PC-9 (cell line): ENCODE results near the gene ANKLE2. TPM values are rescaled to one million over a fixed set of nuclear protein-coding genes. Genes with fewer than 3 reads are reported as not detected.
"Not testable (repeated sequence)": the region's sequence is repeated elsewhere in the genome, so short reads cannot be mapped to it uniquely, and the experiment has no call there.

Source experiments
- BruUV-seq: library from RNA; stranded (reverse); fragments of 400-500 nt; replicated peaks from 2 replicates; lab custom pipeline; 2021; lab: Mats Ljungman, UMichigan
- CTCF ChIA-PET: fragments of 300-600 bp; sonication (Branson Sonifier 250); formaldehyde crosslinking; loops from one replicate; lab custom pipeline; 2022; ENCODE audit warnings: antibody characterized with exemption; lab: Charles Lee
- POLR2A ChIA-PET: fragments of 300-600 bp; sonication (Branson Sonifier 250); formaldehyde crosslinking; loops from one replicate; lab custom pipeline; 2022; ENCODE audit warnings: antibody characterized with exemption; ENCODE audit not compliant: unreplicated experiment; lab: Charles Lee
- DNase-seq, 2 experiments: peaks; one replicate each; pipeline versions ENCODE4 v3.0.0 to v3.0.0-alpha.2; 2015 to 2022; ENCODE audit warnings: mixed read lengths in 1 of 2
- H2AFZ ChIP-seq: fragments of 200-600 bp; sonication (generic); 2 replicates; pipeline ENCODE4 v1.8.1; 2017; ENCODE audit warnings: antibody characterized with exemption
- H3F3A ChIP-seq: fragments of 200-600 bp; sonication (generic); 2 replicates; pipeline ENCODE4 v1.8.1; 2017; ENCODE audit warnings: antibody characterized with exemption, mild to moderate bottlenecking, low read depth; ENCODE audit not compliant: insufficient read depth
- H3K27ac ChIP-seq: fragments of 200-600 bp; sonication (generic); 2 replicates; pipeline ENCODE4 v1.6.1; 2016; ENCODE audit warnings: mixed run types
- H3K27me3 ChIP-seq: fragments of 200-600 bp; sonication (generic); 2 replicates; pipeline ENCODE4 v1.6.1; 2016; ENCODE audit warnings: low read depth, mixed run types; ENCODE audit not compliant: insufficient read depth
- H3K36me3 ChIP-seq: fragments of 200-600 bp; sonication (generic); 2 replicates; pipeline ENCODE4 v1.6.1; 2016; ENCODE audit warnings: low read depth, mixed run types
- H3K4me1 ChIP-seq: fragments of 200-600 bp; sonication (generic); replicated peaks from 2 replicates; pipeline ENCODE4 v1.6.1; 2016; ENCODE audit warnings: mixed run types; ENCODE audit not compliant: insufficient read depth
- H3K4me2 ChIP-seq: fragments of 200-600 bp; sonication (generic); 2 replicates; pipeline ENCODE4 v1.6.1; 2017; ENCODE audit warnings: mixed run types
- H3K4me3 ChIP-seq: fragments of 200-600 bp; sonication (generic); 2 replicates; pipeline ENCODE4 v1.6.1; 2016; ENCODE audit warnings: mixed run types
- H3K79me2 ChIP-seq: fragments of 200-600 bp; sonication (generic); 2 replicates; pipeline ENCODE4 v1.6.1; 2017; ENCODE audit warnings: low read depth, mixed run types
- H3K9me2 ChIP-seq: fragments of 200-600 bp; sonication (generic); 2 replicates; pipeline ENCODE4 v1.8.1; 2017; ENCODE audit warnings: mild to moderate bottlenecking; ENCODE audit not compliant: insufficient read depth
- H3K9me3 ChIP-seq: fragments of 200-600 bp; sonication (generic); 2 replicates; pipeline ENCODE4 v1.8.1; 2016; ENCODE audit warnings: low read depth; ENCODE audit not compliant: insufficient read depth
- H4K20me1 ChIP-seq: fragments of 200-600 bp; sonication (generic); 2 replicates; pipeline ENCODE4 v1.8.1; 2017; ENCODE audit not compliant: insufficient read depth
- EZH2 ChIP-seq: fragments of 200-600 bp; sonication (generic); IDR thresholded peaks from 2 replicates; pipeline ENCODE4 v1.8.0; 2017; ENCODE audit warnings: antibody characterized with exemption, low read depth
- intact Hi-C: fragments of 100-400 bp; cut with micrococcal nuclease; formaldehyde crosslinking; loops from one replicate; pipeline ENCODE4 v1.10.0; 2022; ENCODE audit not compliant: unreplicated experiment
- total RNA-seq: library from RNA; stranded (reverse); gene quantifications from 2 replicates; pipeline ENCODE4 v1.2.3, GENCODE V29; 2021
- TF ChIP-seq, protein P1 (sequence below): fragments of 200-600 bp; sonication (generic); conservative IDR thresholded peaks from 2 replicates; pipeline ENCODE4 v1.6.1; 2017; ENCODE audit warnings: mixed run types, antibody characterized with exemption, mild to moderate bottlenecking, moderate library complexity

Gene ANKLE2
- total RNA-seq, 1 experiment from 2014 or later, result 102 TPM

DNA sequence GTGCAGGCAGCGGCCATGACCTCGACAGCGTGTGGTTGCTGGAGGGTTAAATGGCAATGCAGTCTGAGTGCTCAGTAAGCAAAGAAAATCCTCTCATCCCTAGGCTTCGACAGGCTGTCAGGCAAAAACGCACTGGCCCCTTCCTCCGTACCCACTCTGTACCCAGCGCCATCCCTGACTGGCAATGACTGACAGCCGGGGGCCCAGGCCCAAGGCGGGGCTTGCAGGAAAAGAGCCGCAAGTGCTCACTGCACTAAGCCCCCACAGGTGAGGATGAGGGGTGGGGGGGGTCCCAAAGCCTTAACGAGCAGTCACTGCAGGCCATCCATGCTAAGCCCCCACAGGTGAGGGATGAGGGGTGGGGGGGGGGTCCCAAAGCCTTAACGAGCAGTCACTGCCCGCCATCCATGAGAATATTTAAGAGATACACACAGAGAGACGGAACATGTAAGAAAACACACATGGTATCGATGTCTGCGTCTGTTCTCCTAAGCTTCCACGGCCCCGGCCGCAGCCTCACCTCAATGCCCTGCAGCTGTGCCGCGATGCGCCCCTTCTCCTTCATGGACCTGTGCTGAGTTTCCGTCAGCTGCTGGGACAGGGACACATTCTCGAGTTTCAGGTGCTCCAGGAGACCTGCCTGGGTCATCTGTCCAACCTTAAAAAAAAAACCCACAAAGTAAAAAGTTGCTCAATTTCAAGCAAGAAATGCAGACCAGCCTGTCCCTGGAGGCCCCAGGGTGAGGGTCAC lies 36.4 kb upstream of the ANKLE2 start:
- Histone ChIP-seq H2AFZ (no peak overlapping the region), H3K36me3 (peaks cover 4% of the 10 kb centered on the region; the same call in 1 of the 2 replicates), H3K4me2 (no peak overlapping the region), H3K27ac (no peak overlapping the region), H3K4me1 (no peaks in the 10 kb centered on the region), H3K27me3 (peaks cover 20% of the 10 kb centered on the region), H3F3A (0 out of 2 replicates have a peak, but pooled peaks cover 4% of the 10 kb centered on the region), H3K9me3 (no peaks in the 10 kb centered on the region), H3K9me2 (no peaks in the 10 kb centered on the region), H3K79me2 (no peaks in the 10 kb centered on the region), H4K20me1 (peaks cover 3% of the 10 kb centered on the region; the same call in 1 of the 2 replicates), H3K4me3 (no peak overlapping the region)
- BruUV-seq, result no TSS peak
- no peak for DNase-seq
- TF ChIP-seq, protein P1, sequence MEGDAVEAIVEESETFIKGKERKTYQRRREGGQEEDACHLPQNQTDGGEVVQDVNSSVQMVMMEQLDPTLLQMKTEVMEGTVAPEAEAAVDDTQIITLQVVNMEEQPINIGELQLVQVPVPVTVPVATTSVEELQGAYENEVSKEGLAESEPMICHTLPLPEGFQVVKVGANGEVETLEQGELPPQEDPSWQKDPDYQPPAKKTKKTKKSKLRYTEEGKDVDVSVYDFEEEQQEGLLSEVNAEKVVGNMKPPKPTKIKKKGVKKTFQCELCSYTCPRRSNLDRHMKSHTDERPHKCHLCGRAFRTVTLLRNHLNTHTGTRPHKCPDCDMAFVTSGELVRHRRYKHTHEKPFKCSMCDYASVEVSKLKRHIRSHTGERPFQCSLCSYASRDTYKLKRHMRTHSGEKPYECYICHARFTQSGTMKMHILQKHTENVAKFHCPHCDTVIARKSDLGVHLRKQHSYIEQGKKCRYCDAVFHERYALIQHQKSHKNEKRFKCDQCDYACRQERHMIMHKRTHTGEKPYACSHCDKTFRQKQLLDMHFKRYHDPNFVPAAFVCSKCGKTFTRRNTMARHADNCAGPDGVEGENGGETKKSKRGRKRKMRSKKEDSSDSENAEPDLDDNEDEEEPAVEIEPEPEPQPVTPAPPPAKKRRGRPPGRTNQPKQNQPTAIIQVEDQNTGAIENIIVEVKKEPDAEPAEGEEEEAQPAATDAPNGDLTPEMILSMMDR, result no peak
- TF ChIP-seq EZH2, result no peak
- ChIA-PET POLR2A (no interaction called here), CTCF (no interaction called here)
- intact Hi-C loops, result no loop called here

- POLR2A ChIA-PET, result no interaction called here
Measured at GRCh38 chr12:132795847-132796246, 34.2 kb upstream of the ANKLE2 start.

GRCh38 chr12:132791940-132792339 lies 30.3 kb upstream of the ANKLE2 start:
- H3K4me3 ChIP-seq, H3K27ac ChIP-seq, H3K9me3 ChIP-seq, H2AFZ ChIP-seq, DNase-seq, CTCF ChIA-PET, H3K36me3 ChIP-seq, H3K79me2 ChIP-seq, H3F3A ChIP-seq, BruUV-seq, H3K4me1 ChIP-seq, H3K4me2 ChIP-seq, intact Hi-C loops, POLR2A ChIA-PET, H3K9me2 ChIP-seq: not testable (repeated sequence)
- peaks cover 11% of the 10 kb centered on the region; the same call in 1 of the 2 replicates for H4K20me1 ChIP-seq
- peaks cover 11% of the 10 kb centered on the region for H3K27me3 ChIP-seq

More at GRCh38 chr12:132795847-132796246, 34.2 kb upstream of the ANKLE2 start:
- Histone ChIP-seq H3K9me2 (no peaks in the 10 kb centered on the region), H2AFZ (no peak overlapping the region), H3K79me2 (no peaks in the 10 kb centered on the region), H3K4me1 (no peaks in the 10 kb centered on the region), H4K20me1 (peaks cover 6% of the 10 kb centered on the region; the same call in 1 of the 2 replicates), H3K4me3 (no peak overlapping the region), H3K27ac (no peak overlapping the region), H3F3A (0 out of 2 replicates have a peak, but pooled peaks cover 4% of the 10 kb centered on the region), H3K27me3 (peaks cover 20% of the 10 kb centered on the region), H3K4me2 (no peak overlapping the region), H3K9me3 (no peaks in the 10 kb centered on the region), H3K36me3 (peaks cover 4% of the 10 kb centered on the region; the same call in 1 of the 2 replicates)
- CTCF ChIA-PET, result no interaction called here
- no TSS peak for BruUV-seq
- TF ChIP-seq, protein P1, result no peak
- no peak for TF ChIP-seq EZH2
- intact Hi-C loops, result no loop called here
- DNase-seq, result no peak
